ENCODE results near the gene WIPF3. TPM values are rescaled to one million over a fixed set of nuclear protein-coding genes. Genes with fewer than 3 reads are reported as not detected.

The WIPF3 gene
- total RNA-seq, 2 donors from 2014 or later, result 5.2 to 7.2 TPM

DNA sequence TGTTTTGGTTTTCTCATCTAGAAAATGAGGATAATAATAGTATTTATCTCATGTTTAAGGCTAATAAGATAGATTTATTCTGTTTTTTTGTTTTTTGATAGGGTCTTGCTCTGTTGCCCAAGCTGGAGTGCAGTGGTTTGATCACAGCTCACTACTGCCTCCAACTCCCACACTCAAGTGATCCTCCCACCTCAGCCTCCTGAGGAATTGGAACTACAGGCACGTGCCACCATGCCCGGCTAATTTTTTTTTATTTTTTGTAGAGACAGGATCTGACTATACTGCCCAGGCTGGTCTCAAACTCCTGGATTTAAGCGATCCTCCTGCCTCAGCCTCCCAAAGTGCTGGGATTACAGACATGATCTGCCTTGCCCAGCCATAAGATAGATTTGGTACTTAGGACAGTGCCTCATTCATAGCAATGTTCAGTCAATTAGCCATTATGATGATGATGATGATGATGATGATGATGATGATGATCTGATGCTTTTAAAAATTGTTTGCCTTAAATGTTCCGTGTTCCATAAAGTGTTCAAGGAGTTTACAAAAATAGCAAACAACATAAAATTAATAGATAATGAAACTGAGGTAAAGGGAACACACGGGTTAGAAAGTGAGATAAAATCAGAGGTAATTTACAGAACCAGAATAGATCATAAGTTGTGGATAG, 4.6 kb downstream of the WIPF3 start:
- no peaks in the 10 kb centered on the region for H3K9me3 ChIP-seq (ENCODE audit: control insufficient read depth, low read length)
- TF ChIP-seq, protein P1, sequence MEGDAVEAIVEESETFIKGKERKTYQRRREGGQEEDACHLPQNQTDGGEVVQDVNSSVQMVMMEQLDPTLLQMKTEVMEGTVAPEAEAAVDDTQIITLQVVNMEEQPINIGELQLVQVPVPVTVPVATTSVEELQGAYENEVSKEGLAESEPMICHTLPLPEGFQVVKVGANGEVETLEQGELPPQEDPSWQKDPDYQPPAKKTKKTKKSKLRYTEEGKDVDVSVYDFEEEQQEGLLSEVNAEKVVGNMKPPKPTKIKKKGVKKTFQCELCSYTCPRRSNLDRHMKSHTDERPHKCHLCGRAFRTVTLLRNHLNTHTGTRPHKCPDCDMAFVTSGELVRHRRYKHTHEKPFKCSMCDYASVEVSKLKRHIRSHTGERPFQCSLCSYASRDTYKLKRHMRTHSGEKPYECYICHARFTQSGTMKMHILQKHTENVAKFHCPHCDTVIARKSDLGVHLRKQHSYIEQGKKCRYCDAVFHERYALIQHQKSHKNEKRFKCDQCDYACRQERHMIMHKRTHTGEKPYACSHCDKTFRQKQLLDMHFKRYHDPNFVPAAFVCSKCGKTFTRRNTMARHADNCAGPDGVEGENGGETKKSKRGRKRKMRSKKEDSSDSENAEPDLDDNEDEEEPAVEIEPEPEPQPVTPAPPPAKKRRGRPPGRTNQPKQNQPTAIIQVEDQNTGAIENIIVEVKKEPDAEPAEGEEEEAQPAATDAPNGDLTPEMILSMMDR (conservative IDR thresholded peaks at IDR 0.05), result no peak
- H3K36me3 ChIP-seq (ENCODE audit: control insufficient read depth, insufficient read depth, low read length), result no peaks in the 10 kb centered on the region
- Mint-ChIP-seq H3K36me3 (ENCODE audit: low read depth) (no peaks in the 10 kb centered on the region), H3K9me3 (no peaks in the 10 kb centered on the region), H3K4me3 (no peak overlapping the region), H3K27me3 (ENCODE audit: insufficient read depth) (peaks cover 2% of the 10 kb centered on the region), H3K27ac (no peak overlapping the region), H3K4me1 (peaks cover 12% of the 10 kb centered on the region)
- no peak overlapping the region for H3K27ac ChIP-seq (ENCODE audit: low read depth, low read length)
- H3K27me3 ChIP-seq (ENCODE audit: control insufficient read depth, insufficient read depth, low read length, poor library complexity, severe bottlenecking), result peaks cover 1% of the 10 kb centered on the region
- DNase-seq, result no peak
- no peaks in the 10 kb centered on the region for H3K4me1 ChIP-seq (ENCODE audit: control insufficient read depth, insufficient read depth, low read length)
- no peak overlapping the region for H3K4me3 ChIP-seq (ENCODE audit: low read length)
- WGBS, 2 experiments (ENCODE audit: insufficient coverage in 1 of 2, insufficient read length in 1 of 2), result 93% methylated on average over 3 to 5 of the region's 5 CpGs
- H3K9ac ChIP-seq (ENCODE audit: extremely low read depth, low read length, poor library complexity, severe bottlenecking), result no peak overlapping the region

- no peak overlapping the region for H3K4me3 Mint-ChIP-seq
- Histone ChIP-seq H3K9me3 (ENCODE audit: control insufficient read depth, low read length) (no peaks in the 10 kb centered on the region), H3K4me1 (ENCODE audit: control insufficient read depth, insufficient read depth, low read length) (no peaks in the 10 kb centered on the region), H3K27me3 (ENCODE audit: control insufficient read depth, insufficient read depth, low read length, poor library complexity, severe bottlenecking) (no peaks in the 10 kb centered on the region), H3K27ac (ENCODE audit: low read depth, low read length) (no peak overlapping the region), H3K9ac (ENCODE audit: extremely low read depth, low read length, poor library complexity, severe bottlenecking) (no peak overlapping the region), H3K4me3 (ENCODE audit: low read length) (no peak overlapping the region), H3K36me3 (ENCODE audit: control insufficient read depth, insufficient read depth, low read length) (no peaks in the 10 kb centered on the region)
- no peaks in the 10 kb centered on the region for H3K27me3 Mint-ChIP-seq (ENCODE audit: insufficient read depth)
- peaks cover 11% of the 10 kb centered on the region for H3K4me1 Mint-ChIP-seq
- WGBS, 2 experiments (ENCODE audit: insufficient coverage in 1 of 2, insufficient read length in 1 of 2), result 88 to 97% methylated on average over 1 of the region's 1 CpG
- H3K27ac Mint-ChIP-seq, result no peak overlapping the region
- H3K36me3 Mint-ChIP-seq (ENCODE audit: low read depth), result no peaks in the 10 kb centered on the region
- TF ChIP-seq, protein P1 (conservative IDR thresholded peaks at IDR 0.05), result no peak
- DNase-seq, result no peak
- H3K9me3 Mint-ChIP-seq, result no peaks in the 10 kb centered on the region
These were observed 5.3 kb downstream of the WIPF3 start for GRCh38 chr7:29811586-29811985.

- H3K9me3 ChIP-seq (ENCODE audit: control insufficient read depth, low read length), result no peaks in the 10 kb centered on the region
- no peak overlapping the region for H3K27ac ChIP-seq (ENCODE audit: low read depth, low read length)
- WGBS, 2 experiments (ENCODE audit: insufficient coverage in 1 of 2, insufficient read length in 1 of 2), result 96 to 100% methylated on average over 1 of the region's 2 CpGs
- Mint-ChIP-seq H3K4me1 (peaks cover 11% of the 10 kb centered on the region), H3K4me3 (no peak overlapping the region), H3K36me3 (ENCODE audit: low read depth) (no peaks in the 10 kb centered on the region), H3K27ac (no peak overlapping the region), H3K9me3 (no peaks in the 10 kb centered on the region), H3K27me3 (ENCODE audit: insufficient read depth) (no peaks in the 10 kb centered on the region)
- H3K9ac ChIP-seq (ENCODE audit: extremely low read depth, low read length, poor library complexity, severe bottlenecking), result no peak overlapping the region
- no peaks in the 10 kb centered on the region for H3K27me3 ChIP-seq (ENCODE audit: control insufficient read depth, insufficient read depth, low read length, poor library complexity, severe bottlenecking)
- TF ChIP-seq, protein P1 (conservative IDR thresholded peaks at IDR 0.05), result no peak
- no peak overlapping the region for H3K4me3 ChIP-seq (ENCODE audit: low read length)
- H3K36me3 ChIP-seq (ENCODE audit: control insufficient read depth, insufficient read depth, low read length), result no peaks in the 10 kb centered on the region
- DNase-seq, result no peak
- no peaks in the 10 kb centered on the region for H3K4me1 ChIP-seq (ENCODE audit: control insufficient read depth, insufficient read depth, low read length)
These were observed 6.0 kb downstream of the WIPF3 start for GRCh38 chr7:29812185-29812876.

Data from endodermal cell (in vitro differentiated cells).